ENCODE measurements around the gene TPTE2.
"Not testable (repeated sequence)": the region's sequence is repeated elsewhere in the genome, so short reads cannot be mapped to it uniquely, and the experiment has no call there.

TPTE2 gene

GRCh38 chr13:19561127-19561582, at the start of gene TPTE2:
Gene TPTE2 (minus strand): TSS chr13:19561532. CDS start chr13:19503234, 58,298 bp downstream.
- DNase-seq: not testable (repeated sequence)

- no peak for DNase-seq
Observed at GRCh38 chr13:19607523-19608078, 46.3 kb upstream of the TPTE2 start.

- no peak for DNase-seq
Observed at GRCh38 chr13:19606737-19607136, 45.4 kb upstream of the TPTE2 start.

- no peak for DNase-seq
Observed at GRCh38 chr13:19606152-19606551, 44.8 kb upstream of the TPTE2 start.

- DNase-seq: no peak
Observed at GRCh38 chr13:19605161-19605955, 44.0 kb upstream of the TPTE2 start.

GRCh38 chr13:19604306-19604705, 43.0 kb upstream of the TPTE2 start:
- no peak for DNase-seq

GRCh38 chr13:19601749-19602725, 40.7 kb upstream of the TPTE2 start:
- peak; percentile 25 for DNase-seq

- no peak for DNase-seq
Observed at GRCh38 chr13:19597523-19597922, 36.2 kb upstream of the TPTE2 start.

- no peak for DNase-seq
Observed at GRCh38 chr13:19596960-19597361, 35.6 kb upstream of the TPTE2 start.

GRCh38 chr13:19596086-19596485, 34.8 kb upstream of the TPTE2 start:
- no peak for DNase-seq

- no peak for DNase-seq
Observed at GRCh38 chr13:19592657-19593180, 31.4 kb upstream of the TPTE2 start.

- DNase-seq: no peak
Observed at GRCh38 chr13:19591864-19592263, 30.5 kb upstream of the TPTE2 start.

GRCh38 chr13:19590423-19590822, 29.1 kb upstream of the TPTE2 start:
- no peak for DNase-seq

- DNase-seq: no peak
Observed at GRCh38 chr13:19589312-19589711, 28.0 kb upstream of the TPTE2 start.

- DNase-seq: peak; percentile 62
Observed at GRCh38 chr13:19587635-19588300, 26.4 kb upstream of the TPTE2 start.

GRCh38 chr13:19586904-19587634, 25.7 kb upstream of the TPTE2 start:
- DNase-seq: peak; percentile 78

- no peak for DNase-seq
Observed at GRCh38 chr13:19581675-19582074, 20.3 kb upstream of the TPTE2 start.

- DNase-seq: no peak
Observed at GRCh38 chr13:19575230-19575629, 13.9 kb upstream of the TPTE2 start.

GRCh38 chr13:19573120-19573716, 11.9 kb upstream of the TPTE2 start:
- DNase-seq: no peak

- no peak for DNase-seq
Observed at GRCh38 chr13:19572280-19572679, 10.9 kb upstream of the TPTE2 start.

- DNase-seq: no peak
Observed at GRCh38 chr13:19567820-19568534, 6.6 kb upstream of the TPTE2 start.
